Activated CD4-positive, alpha-beta T cell treated with anti-CD3 and anti-CD28 coated beads for 4 hours (primary cell): ENCODE measurements around the gene MPZL3.

Source experiments
- DNase-seq, 2 donors: peaks; one replicate each; pipeline ENCODE4 v3.0.0-alpha.2; 2020

Gene MPZL3

GRCh38 chr11:118229274-118229847 is 22.8 kb downstream of the MPZL3 start:
- DNase-seq, result no peak

GRCh38 chr11:118227865-118228785 is 24.0 kb downstream of the MPZL3 start:
- no peak for DNase-seq

- DNase-seq, result no peak
Observed at GRCh38 chr11:118226781-118227180, 25.4 kb downstream of the MPZL3 start.

GRCh38 chr11:118226296-118226695 is 25.9 kb downstream of the MPZL3 start:
- no peak for DNase-seq

GRCh38 chr11:118224511-118225188 is 27.5 kb downstream of the MPZL3 start, which contains the start of gene JAML:
Gene JAML (minus strand): TSS chr11:118225011. CDS start chr11:118214866, 10,145 bp downstream.
- peak; percentile 52 for DNase-seq

GRCh38 chr11:118223992-118224391 is 28.2 kb downstream of the MPZL3 start:
- DNase-seq, result peak in 1 of 2 donors; percentile 27

GRCh38 chr11:118223570-118223969 is 28.6 kb downstream of the MPZL3 start:
- no peak for DNase-seq

- DNase-seq, result no peak
Observed at GRCh38 chr11:118222437-118222836, 29.7 kb downstream of the MPZL3 start.

- no peak for DNase-seq
Observed at GRCh38 chr11:118221419-118221818, 30.7 kb downstream of the MPZL3 start.

- no peak for DNase-seq
Observed at GRCh38 chr11:118219732-118220131, 32.4 kb downstream of the MPZL3 start.

GRCh38 chr11:118219244-118219643 is 32.9 kb downstream of the MPZL3 start:
- DNase-seq, result no peak

- DNase-seq, result no peak
Observed at GRCh38 chr11:118217575-118217974, 34.6 kb downstream of the MPZL3 start.

- peak; percentile 53 to 63 for DNase-seq
Observed at GRCh38 chr11:118216621-118217481, 35.3 kb downstream of the MPZL3 start.

- no peak for DNase-seq
Observed at GRCh38 chr11:118215765-118216164, 36.4 kb downstream of the MPZL3 start.

- DNase-seq, result no peak
Observed at GRCh38 chr11:118215262-118215661, 36.9 kb downstream of the MPZL3 start.

- no peak for DNase-seq
Observed at GRCh38 chr11:118214210-118214914, 37.8 kb downstream of the MPZL3 start.

- DNase-seq, result no peak
Observed at GRCh38 chr11:118213781-118214180, 38.4 kb downstream of the MPZL3 start.

GRCh38 chr11:118213201-118213600 is 39.0 kb downstream of the MPZL3 start:
- DNase-seq, result no peak

GRCh38 chr11:118212781-118213191 is 39.4 kb downstream of the MPZL3 start:
- DNase-seq, result no peak

- no peak for DNase-seq
Observed at GRCh38 chr11:118212131-118212725, 39.9 kb downstream of the MPZL3 start.

- DNase-seq, result no peak
Observed at GRCh38 chr11:118211006-118211405, 41.2 kb downstream of the MPZL3 start.
